HepG2 (cell line): ENCODE results near the gene DNAJC5. TPM values are rescaled to one million over a fixed set of nuclear protein-coding genes. Genes with fewer than 3 reads are reported as not detected.
A peak's percentile ranks its signal among the peaks of the same experiment; 100 is the strongest.

ENCODE experiments used
- ATF2 ChIP-seq: sonication (generic); formaldehyde crosslinking; IDR thresholded peaks from 2 replicates; pipeline ENCODE4 v1.4.0; 2020; ENCODE audit warnings: missing genetic modification reagents
- BHLHE40 ChIP-seq: IDR thresholded peaks from 2 replicates; pipeline ENCODE4 v1.6.1; 2011; ENCODE audit warnings: low read length, improper control_type of control experiment
- CEBPZ ChIP-seq: IDR thresholded peaks from 2 replicates; pipeline ENCODE4 v1.6.1; 2012; ENCODE audit warnings: low read length, improper control_type of control experiment
- HDAC2 ChIP-seq: sonication (generic); formaldehyde crosslinking; IDR thresholded peaks from 2 replicates; pipeline ENCODE4 v1.4.0; 2020; ENCODE audit warnings: missing genetic modification reagents
- KDM1A ChIP-seq: IDR thresholded peaks from 2 replicates; pipeline ENCODE4 v1.6.1; 2016; ENCODE audit warnings: missing compliant biosample characterization
- ZBTB43 ChIP-seq: sonication (generic); formaldehyde crosslinking; conservative IDR thresholded peaks from 2 replicates; pipeline ENCODE4 v1.4.0; 2020; ENCODE audit warnings: missing genetic modification reagents
- ZNF550 ChIP-seq: sonication (generic); formaldehyde crosslinking; IDR thresholded peaks from 2 replicates; pipeline ENCODE4 v1.4.0; 2020; ENCODE audit warnings: mild to moderate bottlenecking, missing genetic modification reagents, borderline replicate concordance
- ZNF572 ChIP-seq: sonication (generic); formaldehyde crosslinking; IDR thresholded peaks from 2 replicates; pipeline ENCODE4 v1.5.1; 2020; ENCODE audit warnings: mild to moderate bottlenecking, missing genetic modification reagents
- ZNF709 ChIP-seq: sonication (generic); formaldehyde crosslinking; IDR thresholded peaks from 2 replicates; pipeline ENCODE4 v1.5.0; 2020; ENCODE audit warnings: mild to moderate bottlenecking, missing genetic modification reagents
- ZSCAN12 ChIP-seq: sonication (generic); formaldehyde crosslinking; IDR thresholded peaks from 2 replicates; pipeline ENCODE4 v1.9.0; 2021; ENCODE audit warnings: mild to moderate bottlenecking, missing genetic modification reagents
- polyA plus RNA-seq, 8 experiments: library from polyadenylated mRNA; depleted of rRNA in 3 of 8; stranded (reverse) in 7 of 8; unstranded in 1 of 8; fragments of >200 nt; fragmentation: Illumina TruSeq in 4 of 8; extraction: Trizol in 4 of 8; gene quantifications; 2 replicates each; pipeline versions ENCODE4 v1.2.1 to v1.2.3, GENCODE V29; 2011 to 2016; ENCODE audit warnings: low read depth in 4 of 8, missing spikeins in 1 of 8, mixed read lengths in 1 of 8; ENCODE audit not compliant: insufficient read depth in 1 of 8
- total RNA-seq, 5 experiments: library from RNA; depleted of rRNA; stranded (reverse); fragments of >200 nt; fragmentation: Illumina TruSeq; extraction: Trizol; gene quantifications; 2 replicates each; pipeline ENCODE4 v1.2.3, GENCODE V29; 2016; ENCODE audit warnings: low read depth in 1 of 5
- TF ChIP-seq, protein P1 (sequence below): sonication (generic); formaldehyde crosslinking; IDR thresholded peaks from 2 replicates; pipeline ENCODE4 v1.5.0; 2020; ENCODE audit warnings: missing genetic modification reagents
- TF ChIP-seq, protein P2 (sequence below): sonication (generic); formaldehyde crosslinking; IDR thresholded peaks from 2 replicates; pipeline ENCODE4 v1.4.0; 2020; ENCODE audit warnings: missing genetic modification reagents
- TF ChIP-seq, protein P3 (sequence below): sonication (generic); formaldehyde crosslinking; IDR thresholded peaks from 2 replicates; pipeline ENCODE4 v1.4.0; 2020; ENCODE audit warnings: missing genetic modification reagents, borderline replicate concordance

DNAJC5 gene
- total and polyA plus RNA-seq, 2 of the 13 experiments (the other 11 are each of a cell fraction or from before 2014, with no cell fraction given) = 42.8 to 64.5 TPM

- TF ChIP-seq, protein P1, sequence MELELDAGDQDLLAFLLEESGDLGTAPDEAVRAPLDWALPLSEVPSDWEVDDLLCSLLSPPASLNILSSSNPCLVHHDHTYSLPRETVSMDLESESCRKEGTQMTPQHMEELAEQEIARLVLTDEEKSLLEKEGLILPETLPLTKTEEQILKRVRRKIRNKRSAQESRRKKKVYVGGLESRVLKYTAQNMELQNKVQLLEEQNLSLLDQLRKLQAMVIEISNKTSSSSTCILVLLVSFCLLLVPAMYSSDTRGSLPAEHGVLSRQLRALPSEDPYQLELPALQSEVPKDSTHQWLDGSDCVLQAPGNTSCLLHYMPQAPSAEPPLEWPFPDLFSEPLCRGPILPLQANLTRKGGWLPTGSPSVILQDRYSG = no peak
- TF ChIP-seq BHLHE40 (peak; percentile 4; the same call in 1 of the 2 replicates), CEBPZ (no peak), ZNF572 (peak; percentile 97), ZBTB43 (CRISPR knock-in tag) (no peak; the same call in 1 of the 2 replicates), HDAC2 (CRISPR knock-in tag) (peak; percentile 51), ZSCAN12 (peak; percentile 83), ZNF550 (CRISPR knock-in tag) (no peak), ATF2 (CRISPR knock-in tag) (peak; percentile 72), ZNF709 (no peak), KDM1A (CRISPR knock-in tag) (no peak)
- TF ChIP-seq, protein P2, sequence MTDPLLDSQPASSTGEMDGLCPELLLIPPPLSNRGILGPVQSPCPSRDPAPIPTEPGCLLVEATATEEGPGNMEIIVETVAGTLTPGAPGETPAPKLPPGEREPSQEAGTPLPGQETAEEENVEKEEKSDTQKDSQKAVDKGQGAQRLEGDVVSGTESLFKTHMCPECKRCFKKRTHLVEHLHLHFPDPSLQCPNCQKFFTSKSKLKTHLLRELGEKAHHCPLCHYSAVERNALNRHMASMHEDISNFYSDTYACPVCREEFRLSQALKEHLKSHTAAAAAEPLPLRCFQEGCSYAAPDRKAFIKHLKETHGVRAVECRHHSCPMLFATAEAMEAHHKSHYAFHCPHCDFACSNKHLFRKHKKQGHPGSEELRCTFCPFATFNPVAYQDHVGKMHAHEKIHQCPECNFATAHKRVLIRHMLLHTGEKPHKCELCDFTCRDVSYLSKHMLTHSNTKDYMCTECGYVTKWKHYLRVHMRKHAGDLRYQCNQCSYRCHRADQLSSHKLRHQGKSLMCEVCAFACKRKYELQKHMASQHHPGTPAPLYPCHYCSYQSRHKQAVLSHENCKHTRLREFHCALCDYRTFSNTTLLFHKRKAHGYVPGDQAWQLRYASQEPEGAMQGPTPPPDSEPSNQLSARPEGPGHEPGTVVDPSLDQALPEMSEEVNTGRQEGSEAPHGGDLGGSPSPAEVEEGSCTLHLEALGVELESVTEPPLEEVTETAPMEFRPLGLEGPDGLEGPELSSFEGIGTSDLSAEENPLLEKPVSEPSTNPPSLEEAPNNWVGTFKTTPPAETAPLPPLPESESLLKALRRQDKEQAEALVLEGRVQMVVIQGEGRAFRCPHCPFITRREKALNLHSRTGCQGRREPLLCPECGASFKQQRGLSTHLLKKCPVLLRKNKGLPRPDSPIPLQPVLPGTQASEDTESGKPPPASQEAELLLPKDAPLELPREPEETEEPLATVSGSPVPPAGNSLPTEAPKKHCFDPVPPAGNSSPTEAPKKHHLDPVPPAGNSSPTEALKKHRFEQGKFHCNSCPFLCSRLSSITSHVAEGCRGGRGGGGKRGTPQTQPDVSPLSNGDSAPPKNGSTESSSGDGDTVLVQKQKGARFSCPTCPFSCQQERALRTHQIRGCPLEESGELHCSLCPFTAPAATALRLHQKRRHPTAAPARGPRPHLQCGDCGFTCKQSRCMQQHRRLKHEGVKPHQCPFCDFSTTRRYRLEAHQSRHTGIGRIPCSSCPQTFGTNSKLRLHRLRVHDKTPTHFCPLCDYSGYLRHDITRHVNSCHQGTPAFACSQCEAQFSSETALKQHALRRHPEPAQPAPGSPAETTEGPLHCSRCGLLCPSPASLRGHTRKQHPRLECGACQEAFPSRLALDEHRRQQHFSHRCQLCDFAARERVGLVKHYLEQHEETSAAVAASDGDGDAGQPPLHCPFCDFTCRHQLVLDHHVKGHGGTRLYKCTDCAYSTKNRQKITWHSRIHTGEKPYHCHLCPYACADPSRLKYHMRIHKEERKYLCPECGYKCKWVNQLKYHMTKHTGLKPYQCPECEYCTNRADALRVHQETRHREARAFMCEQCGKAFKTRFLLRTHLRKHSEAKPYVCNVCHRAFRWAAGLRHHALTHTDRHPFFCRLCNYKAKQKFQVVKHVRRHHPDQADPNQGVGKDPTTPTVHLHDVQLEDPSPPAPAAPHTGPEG (CRISPR knock-in tag) = peak; percentile 46; the same call in 1 of the 2 replicates
- TF ChIP-seq, protein P3, sequence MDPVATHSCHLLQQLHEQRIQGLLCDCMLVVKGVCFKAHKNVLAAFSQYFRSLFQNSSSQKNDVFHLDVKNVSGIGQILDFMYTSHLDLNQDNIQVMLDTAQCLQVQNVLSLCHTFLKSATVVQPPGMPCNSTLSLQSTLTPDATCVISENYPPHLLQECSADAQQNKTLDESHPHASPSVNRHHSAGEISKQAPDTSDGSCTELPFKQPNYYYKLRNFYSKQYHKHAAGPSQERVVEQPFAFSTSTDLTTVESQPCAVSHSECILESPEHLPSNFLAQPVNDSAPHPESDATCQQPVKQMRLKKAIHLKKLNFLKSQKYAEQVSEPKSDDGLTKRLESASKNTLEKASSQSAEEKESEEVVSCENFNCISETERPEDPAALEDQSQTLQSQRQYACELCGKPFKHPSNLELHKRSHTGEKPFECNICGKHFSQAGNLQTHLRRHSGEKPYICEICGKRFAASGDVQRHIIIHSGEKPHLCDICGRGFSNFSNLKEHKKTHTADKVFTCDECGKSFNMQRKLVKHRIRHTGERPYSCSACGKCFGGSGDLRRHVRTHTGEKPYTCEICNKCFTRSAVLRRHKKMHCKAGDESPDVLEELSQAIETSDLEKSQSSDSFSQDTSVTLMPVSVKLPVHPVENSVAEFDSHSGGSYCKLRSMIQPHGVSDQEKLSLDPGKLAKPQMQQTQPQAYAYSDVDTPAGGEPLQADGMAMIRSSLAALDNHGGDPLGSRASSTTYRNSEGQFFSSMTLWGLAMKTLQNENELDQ = peak; percentile 76; the same call in 1 of the 2 replicates
These were observed 62.2 kb downstream of the DNAJC5 start (continued) for GRCh38 chr20:63957004-63957689.
